Uterus (tissue), 2 donors: ENCODE data around the gene PLCE1.

ENCODE experiments used
- CTCF ChIP-seq, 4 experiments: fragments of 200-600 bp in 2 of 4; fragments of 450-650 bp in 2 of 4; sonication (generic) in 2 of 4; IDR thresholded peaks; one replicate each; pipeline ENCODE4 v1.5.1; 2016 to 2019; ENCODE audit warnings: antibody characterized with exemption in 4 of 4, mild to moderate bottlenecking in 2 of 4, moderate library complexity in 1 of 4
- POLR2A ChIP-seq, 2 donors: fragments of 450-650 bp; IDR thresholded peaks; one replicate each; pipeline ENCODE4 v1.6.1; 2016; ENCODE audit warnings: antibody characterized with exemption in 2 of 2, mild to moderate bottlenecking in 1 of 2, moderate library complexity in 1 of 2

- TF ChIP-seq POLR2A (IDR thresholded peaks at IDR 0.05): no peak
- no peak for TF ChIP-seq CTCF (IDR thresholded peaks at IDR 0.05)
Measured at GRCh38 chr10:93954726-93955363, 38.9 kb upstream of the PLCE1 start.
